HT1080 (cell line): ENCODE results near the gene GALNT17. TPM values are rescaled to one million over a fixed set of nuclear protein-coding genes. Genes with fewer than 3 reads are reported as not detected.
"Not testable (repeated sequence)": the region's sequence is repeated elsewhere in the genome, so short reads cannot be mapped to it uniquely, and the experiment has no call there.

Experiments used
- DNase-seq: peaks from one replicate; pipeline ENCODE4 v3.0.0-alpha.2; 2015; ENCODE audit warnings: low read depth
- total RNA-seq: library from RNA; depleted of rRNA; stranded (reverse); fragments of >200 nt; shearing (Covaris generic); gene quantifications from 2 replicates; pipeline ENCODE4 v1.2.3, GENCODE V29; 2014

The GALNT17 gene
- total RNA-seq, 1 experiment from 2014 or later, result not detected

GRCh38 chr7:71165708-71166107, 33.8 kb downstream of the GALNT17 start:
- DNase-seq, result no peak

GRCh38 chr7:71171476-71171875, 39.5 kb downstream of the GALNT17 start:
- no peak for DNase-seq

- no peak for DNase-seq
Observed at GRCh38 chr7:71173955-71174354, 42.0 kb downstream of the GALNT17 start.

GRCh38 chr7:71182438-71182935, 50.5 kb downstream of the GALNT17 start:
- no peak for DNase-seq

GRCh38 chr7:71184136-71184535, 52.2 kb downstream of the GALNT17 start:
- DNase-seq, result no peak

- no peak for DNase-seq
Observed at GRCh38 chr7:71184609-71185008, 52.7 kb downstream of the GALNT17 start.

GRCh38 chr7:71186535-71187057, 54.7 kb downstream of the GALNT17 start:
- DNase-seq, result no peak

- no peak for DNase-seq
Observed at GRCh38 chr7:71191771-71192170, 59.8 kb downstream of the GALNT17 start.

GRCh38 chr7:71193099-71193810, 61.3 kb downstream of the GALNT17 start:
- no peak for DNase-seq

- no peak for DNase-seq
Observed at GRCh38 chr7:71198391-71198790, 66.4 kb downstream of the GALNT17 start.

GRCh38 chr7:71198887-71199286, 66.9 kb downstream of the GALNT17 start:
- DNase-seq, result no peak

- no peak for DNase-seq
Observed at GRCh38 chr7:71206184-71206583, 74.2 kb downstream of the GALNT17 start.

GRCh38 chr7:71208881-71209280, 76.9 kb downstream of the GALNT17 start:
- no peak for DNase-seq

GRCh38 chr7:71209484-71209883, 77.5 kb downstream of the GALNT17 start:
- not testable (repeated sequence) for DNase-seq

- DNase-seq, result no peak
Observed at GRCh38 chr7:71210220-71210619, 78.3 kb downstream of the GALNT17 start.

- not testable (repeated sequence) for DNase-seq
Observed at GRCh38 chr7:71212433-71212832, 80.5 kb downstream of the GALNT17 start.

GRCh38 chr7:71216211-71216610, 84.3 kb downstream of the GALNT17 start:
- no peak for DNase-seq

GRCh38 chr7:71220210-71220695, 88.3 kb downstream of the GALNT17 start:
- no peak for DNase-seq

- no peak for DNase-seq
Observed at GRCh38 chr7:71221049-71221448, 89.1 kb downstream of the GALNT17 start.

GRCh38 chr7:71221549-71221948, 89.6 kb downstream of the GALNT17 start:
- DNase-seq, result no peak

- no peak for DNase-seq
Observed at GRCh38 chr7:71227126-71227525, 95.2 kb downstream of the GALNT17 start.

- DNase-seq, result no peak
Observed at GRCh38 chr7:71229148-71229547, 97.2 kb downstream of the GALNT17 start.

- no peak for DNase-seq
Observed at GRCh38 chr7:71229699-71230098, 97.8 kb downstream of the GALNT17 start.
